NK-92 (cell line): ENCODE data around the gene MYO5C.

ENCODE experiments used
- DNase-seq: peaks from one replicate; lab custom pipeline; 2025; ENCODE audit not compliant: unreplicated experiment; lab: John Stamatoyannopoulos, UW

Gene MYO5C

GRCh38 chr15:52295421-52296001 is at the start of gene MYO5C:
TSS of gene MYO5C (minus strand) at chr15:52295804. CDS start at chr15:52295636, 168 bp downstream.
- no peak for DNase-seq

DNA sequence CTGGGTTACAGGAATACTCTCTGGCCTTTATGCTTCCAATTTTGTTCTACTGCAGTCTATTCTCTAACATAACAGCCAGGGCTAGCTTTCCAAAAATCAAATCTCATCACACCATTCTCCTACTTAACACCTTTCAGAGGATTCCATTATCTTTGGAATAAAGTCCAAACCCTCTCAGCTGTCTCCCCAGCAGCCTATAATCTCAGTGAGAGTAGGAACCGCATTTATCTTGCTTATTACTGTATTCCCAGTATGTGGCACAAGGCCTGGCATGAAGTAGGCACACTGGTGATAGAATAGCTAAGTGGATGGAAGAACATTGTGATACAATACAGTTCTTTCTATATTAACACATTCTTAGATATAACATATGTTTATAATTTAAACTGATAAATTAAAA is 49.0 kb upstream of the MYO5C start:
- no peak for DNase-seq

DNA sequence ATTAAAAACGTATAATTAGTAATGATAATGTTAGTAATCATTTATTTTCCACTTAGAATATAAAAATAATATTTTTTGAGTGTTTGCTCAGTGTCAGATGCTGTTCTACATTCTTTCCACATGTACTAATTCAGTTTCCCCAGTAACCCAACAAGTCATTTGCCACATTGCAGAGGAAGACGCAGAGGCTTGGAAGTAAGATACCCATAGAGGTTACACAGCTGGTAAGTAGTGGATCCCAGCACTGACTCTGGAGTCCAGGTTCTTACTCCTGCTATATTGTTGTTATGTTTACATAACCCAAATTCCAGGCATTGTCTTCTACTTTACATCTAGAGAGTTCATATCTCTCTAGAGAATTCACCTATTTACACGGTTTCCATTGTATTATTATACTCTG is 48.2 kb upstream of the MYO5C start:
- DNase-seq: no peak

DNA sequence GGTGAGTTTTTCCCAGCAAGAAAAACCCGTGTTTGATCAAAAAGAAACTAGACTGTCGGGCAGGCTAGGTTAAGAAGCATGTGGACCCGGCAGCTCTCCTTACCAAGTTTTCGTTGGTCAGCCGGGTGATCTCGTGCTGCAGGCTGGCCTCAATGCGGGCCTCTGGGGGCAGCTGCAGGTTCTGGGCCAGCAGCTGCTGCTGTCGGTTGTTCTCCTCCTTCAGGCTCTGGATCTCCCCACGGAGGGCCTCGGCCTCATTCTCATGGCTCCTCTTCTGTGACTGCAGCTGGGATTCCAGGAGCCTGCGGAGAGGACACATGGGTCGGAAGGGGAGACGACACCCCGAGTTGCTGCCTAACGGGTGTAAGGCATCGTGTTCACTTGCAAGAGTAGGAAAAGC is 44.5 kb upstream of the MYO5C start:
- no peak for DNase-seq

DNA sequence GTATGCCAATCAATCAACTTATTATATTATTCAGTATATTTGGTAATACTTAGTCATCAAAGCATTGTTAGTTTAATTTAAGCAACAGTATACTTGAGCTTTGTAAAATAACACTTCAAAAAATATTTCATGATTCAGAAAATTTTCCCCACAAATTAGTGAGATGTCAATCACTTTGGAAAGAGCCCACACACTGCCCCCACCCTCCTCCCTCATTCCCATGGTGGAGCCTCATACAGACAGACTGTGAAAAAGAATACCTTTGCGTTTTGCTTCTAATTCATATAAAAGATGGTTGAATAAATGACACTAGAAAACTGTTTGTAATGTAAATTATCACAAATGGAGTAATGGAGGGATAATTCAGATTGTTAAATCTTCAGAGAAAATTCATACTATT is 43.3 kb upstream of the MYO5C start:
- no peak for DNase-seq

- DNase-seq: no peak
Observed at GRCh38 chr15:52338058-52338457, 42.5 kb upstream of the MYO5C start.

DNA sequence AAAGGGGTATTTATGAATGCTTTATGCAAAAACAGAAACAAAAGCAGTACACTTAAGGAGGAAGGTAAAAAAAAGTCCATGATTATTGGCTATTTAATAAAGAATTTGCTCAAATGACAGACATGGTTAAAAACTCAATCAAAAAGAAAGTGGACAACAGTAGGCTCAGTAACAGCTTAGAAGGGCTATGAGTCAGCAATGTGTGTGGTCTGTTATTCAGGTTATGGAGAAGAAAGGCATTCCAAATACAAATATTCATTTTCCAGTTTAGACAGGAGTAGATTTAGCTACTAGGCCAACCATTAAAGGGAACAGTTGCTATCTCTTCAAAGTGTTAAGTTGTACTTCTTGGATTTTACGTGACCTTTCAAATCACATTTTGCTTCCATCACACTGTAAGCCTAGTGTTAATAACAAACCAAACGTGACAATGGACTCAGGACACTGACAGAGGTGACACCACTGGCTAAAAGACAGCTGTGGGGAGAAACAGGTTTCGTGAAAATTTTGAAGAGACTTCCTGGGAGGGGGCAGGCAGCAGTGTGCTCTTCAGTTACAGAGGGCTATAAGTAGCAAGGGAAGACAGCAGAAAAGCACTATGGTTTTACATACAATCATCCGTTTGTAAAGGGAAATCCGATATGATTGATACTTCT is 41.7 kb upstream of the MYO5C start:
- DNase-seq: no peak

- no peak for DNase-seq
Observed at GRCh38 chr15:52336529-52336928, 40.9 kb upstream of the MYO5C start.

DNA sequence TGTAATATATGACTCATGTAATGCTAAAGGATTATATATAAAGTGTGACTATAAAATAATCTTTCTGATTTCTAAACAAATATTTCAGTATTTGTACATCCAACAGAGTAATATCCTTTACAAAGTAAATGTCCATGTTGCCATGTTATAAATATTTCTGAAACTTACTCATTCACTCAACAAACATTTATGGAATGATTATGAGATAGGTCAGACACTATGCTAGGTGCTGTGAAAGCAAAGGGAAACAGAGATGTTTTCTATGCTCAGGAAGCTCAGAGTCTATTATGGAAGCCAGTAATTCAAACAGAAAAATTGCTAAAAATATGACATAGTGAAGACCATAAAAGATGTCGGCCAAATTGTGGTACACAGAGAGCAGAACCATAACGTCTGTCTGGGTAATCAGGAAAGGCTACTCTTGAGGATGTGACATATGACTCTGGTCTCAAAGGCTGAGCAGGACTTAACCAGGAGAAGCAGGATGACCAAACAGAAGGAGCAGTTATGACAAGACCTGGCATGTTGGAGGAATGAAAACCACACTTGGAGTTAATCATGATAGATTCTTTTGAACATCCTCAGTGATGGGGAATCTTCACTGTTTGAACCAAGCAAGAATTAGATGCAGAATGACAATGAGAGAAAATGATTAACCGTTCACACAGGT is 39.0 kb upstream of the MYO5C start:
- DNase-seq: no peak

DNA sequence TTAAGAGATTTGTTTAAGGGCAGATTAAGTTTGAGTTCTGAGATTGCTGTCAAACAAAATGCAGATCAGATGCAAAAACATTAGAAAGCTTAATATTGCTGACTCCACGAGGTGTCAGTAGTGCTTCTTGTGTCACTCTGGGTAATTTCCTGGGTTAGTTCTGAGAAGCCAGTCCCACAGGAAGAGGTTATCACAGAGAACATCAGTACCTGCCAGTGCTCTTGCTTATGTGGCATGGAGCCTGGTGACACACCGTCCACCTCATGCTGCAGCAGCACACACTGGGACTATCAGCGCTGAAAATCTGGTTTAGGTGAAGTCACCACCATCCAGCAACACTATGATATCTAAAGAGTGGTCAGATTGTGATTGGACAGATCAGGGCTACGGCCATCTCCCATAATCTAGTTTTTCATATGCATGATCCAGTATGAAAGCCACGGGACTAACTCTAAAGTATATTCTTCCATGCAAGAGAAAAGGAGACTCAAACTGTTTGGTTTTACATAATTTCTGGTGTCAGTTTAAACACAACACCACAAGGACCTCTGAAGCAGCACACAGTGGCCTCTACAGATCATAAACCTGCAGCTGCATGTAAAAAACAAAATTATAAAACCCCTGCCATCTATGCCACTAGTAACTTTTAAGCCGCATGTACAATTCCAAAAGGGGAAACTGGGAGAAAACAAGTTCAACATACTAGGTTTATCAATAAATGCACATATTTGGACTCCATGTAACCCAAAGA is 36.1 kb upstream of the MYO5C start:
- DNase-seq: no peak

- no peak for DNase-seq
Observed at GRCh38 chr15:52329987-52330386, 34.4 kb upstream of the MYO5C start.

DNA sequence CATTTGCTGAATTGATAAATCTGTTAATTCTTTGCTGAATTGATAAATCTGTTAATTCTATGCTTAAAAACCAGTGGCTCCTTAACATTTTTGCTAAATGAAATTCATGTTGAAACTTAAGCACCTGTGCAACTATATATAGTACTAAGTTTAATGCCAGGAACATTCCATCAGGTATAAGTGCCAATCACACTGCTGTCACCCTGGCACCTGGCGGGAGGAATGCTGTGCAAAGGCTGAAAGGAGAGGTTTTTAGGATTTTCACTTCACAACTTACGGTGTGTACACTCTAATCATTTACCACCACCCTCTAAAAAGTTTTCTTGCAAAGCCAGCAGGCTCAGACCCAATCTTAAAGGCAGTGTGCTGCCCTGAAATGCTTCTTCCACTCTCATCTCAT is 33.5 kb upstream of the MYO5C start:
- DNase-seq: no peak

DNA sequence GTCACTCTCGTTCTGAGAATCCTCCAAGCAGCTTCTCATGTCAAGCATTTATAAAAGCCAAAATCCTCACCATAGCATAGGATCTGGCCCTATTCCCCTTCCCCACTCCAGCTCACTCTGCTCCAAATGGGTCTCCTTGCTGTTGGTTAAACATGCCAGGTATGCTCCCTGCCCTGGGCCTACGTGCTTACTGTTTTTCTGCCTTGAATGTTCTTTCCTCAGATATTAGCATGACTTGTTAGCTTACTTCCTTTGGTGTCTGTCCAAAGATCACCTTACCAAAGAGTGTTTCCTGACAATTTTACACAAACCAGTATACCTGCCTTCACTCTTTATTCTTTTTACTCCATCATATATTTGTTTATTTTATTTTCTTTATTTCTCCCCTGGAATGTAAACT is 33.1 kb upstream of the MYO5C start:
- DNase-seq: no peak

- DNase-seq: no peak
Observed at GRCh38 chr15:52326756-52327155, 31.2 kb upstream of the MYO5C start.

DNA sequence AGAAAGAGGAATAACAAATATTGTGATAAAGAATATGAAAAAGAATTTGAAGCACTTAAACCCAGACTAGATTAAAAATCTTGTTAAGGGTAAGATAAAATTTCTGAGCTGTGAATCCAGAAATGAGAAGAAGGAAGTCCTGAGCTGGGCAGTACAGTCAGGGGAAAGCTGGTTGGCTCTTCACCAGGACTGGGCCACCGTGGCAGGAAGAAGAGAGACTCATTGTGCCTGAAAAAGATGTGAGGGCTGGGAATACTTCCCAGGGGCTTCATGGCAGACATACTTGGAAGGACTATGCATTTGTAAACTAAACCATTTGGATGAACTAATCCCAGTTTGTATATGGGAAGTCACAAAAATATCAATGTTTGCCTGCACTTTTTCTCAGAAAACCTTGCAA is 28.5 kb upstream of the MYO5C start:
- no peak for DNase-seq

- no peak for DNase-seq
Observed at GRCh38 chr15:52318729-52319500, 23.3 kb upstream of the MYO5C start.

DNA sequence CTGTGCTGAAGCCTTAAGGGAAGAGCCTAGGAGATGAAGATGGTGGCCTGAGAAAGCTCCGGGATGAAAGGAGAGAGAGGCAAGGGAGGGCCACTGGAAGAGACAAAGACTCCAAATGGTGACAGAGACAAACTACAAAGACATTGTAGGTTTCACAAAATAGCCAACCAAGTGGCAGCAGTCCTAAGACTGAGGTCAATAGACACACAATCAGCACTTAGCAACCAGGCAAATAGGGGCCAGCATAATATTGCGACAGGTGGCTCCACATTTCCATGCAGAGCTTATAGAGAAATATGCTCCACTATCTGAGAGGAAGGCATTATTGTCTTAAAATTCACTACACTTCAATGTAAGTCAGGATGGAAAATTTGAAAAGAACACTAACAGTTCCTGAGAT is 22.1 kb upstream of the MYO5C start:
- DNase-seq: no peak

DNA sequence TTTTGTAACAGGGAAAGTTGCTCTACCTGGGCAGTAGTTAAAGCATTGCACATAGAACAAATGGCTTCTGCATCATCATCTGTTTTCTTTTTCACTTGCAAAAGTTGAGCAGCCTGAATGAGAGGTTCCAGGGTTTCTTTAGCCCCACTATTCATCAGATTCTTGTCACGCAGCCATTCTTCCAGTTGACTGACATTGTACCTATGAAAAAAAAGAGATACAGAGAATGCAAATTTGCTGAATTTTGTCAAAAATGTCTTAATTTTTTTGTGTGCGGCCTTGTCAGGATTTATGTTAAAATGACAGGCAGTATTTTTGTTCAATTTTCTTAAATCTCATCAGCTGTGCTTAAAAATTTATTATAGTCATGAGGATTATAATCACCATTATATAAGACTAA is 21.4 kb upstream of the MYO5C start:
- no peak for DNase-seq

- no peak for DNase-seq
Observed at GRCh38 chr15:52309154-52309548, 13.5 kb upstream of the MYO5C start.

DNA sequence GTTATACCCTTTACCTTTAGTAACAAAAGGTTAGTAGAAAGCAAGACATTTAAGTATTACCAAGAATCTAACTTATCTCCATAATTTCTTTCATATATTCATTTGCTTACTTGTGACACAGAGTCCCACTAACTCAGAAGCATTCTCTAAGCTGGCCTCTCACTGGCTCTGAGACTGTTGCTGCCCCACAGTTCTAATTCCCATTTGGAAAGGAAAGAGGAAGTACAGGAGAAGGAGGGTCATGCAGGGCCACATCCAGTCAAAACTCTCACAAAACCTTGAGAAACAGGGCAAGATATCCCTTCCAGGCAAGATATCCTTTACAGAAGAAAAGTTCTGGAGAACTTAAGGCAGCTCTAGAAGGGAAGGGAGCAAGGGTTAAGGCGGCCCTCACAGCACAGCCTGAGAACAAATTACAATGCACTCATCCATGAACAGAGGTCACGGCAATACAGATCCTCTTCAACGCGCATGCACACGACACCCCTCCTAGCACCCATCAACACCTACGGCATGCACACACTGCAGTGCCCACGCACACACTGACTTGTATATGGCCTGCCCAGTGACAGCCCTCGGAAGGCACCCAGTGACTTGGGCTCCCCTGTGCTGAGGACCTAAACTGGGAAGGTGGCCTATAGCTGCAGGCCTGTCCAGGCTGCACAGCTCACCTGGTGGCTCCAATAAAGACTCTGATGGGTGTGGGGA is 13.0 kb upstream of the MYO5C start:
- no peak for DNase-seq

- no peak for DNase-seq
Observed at GRCh38 chr15:52307847-52308246, 12.2 kb upstream of the MYO5C start.
